ENCODE measurements around the gene DHRS1. TPM values are rescaled to one million over a fixed set of nuclear protein-coding genes. Genes with fewer than 3 reads are reported as not detected.

The DHRS1 gene
- total RNA-seq, 4 donors from 2014 or later = 22.7 to 33.0 (median 28.6) TPM

GRCh38 chr14:24292118-24292807 lies 7.3 kb downstream of the DHRS1 start:
- TF ChIP-seq, protein P1, sequence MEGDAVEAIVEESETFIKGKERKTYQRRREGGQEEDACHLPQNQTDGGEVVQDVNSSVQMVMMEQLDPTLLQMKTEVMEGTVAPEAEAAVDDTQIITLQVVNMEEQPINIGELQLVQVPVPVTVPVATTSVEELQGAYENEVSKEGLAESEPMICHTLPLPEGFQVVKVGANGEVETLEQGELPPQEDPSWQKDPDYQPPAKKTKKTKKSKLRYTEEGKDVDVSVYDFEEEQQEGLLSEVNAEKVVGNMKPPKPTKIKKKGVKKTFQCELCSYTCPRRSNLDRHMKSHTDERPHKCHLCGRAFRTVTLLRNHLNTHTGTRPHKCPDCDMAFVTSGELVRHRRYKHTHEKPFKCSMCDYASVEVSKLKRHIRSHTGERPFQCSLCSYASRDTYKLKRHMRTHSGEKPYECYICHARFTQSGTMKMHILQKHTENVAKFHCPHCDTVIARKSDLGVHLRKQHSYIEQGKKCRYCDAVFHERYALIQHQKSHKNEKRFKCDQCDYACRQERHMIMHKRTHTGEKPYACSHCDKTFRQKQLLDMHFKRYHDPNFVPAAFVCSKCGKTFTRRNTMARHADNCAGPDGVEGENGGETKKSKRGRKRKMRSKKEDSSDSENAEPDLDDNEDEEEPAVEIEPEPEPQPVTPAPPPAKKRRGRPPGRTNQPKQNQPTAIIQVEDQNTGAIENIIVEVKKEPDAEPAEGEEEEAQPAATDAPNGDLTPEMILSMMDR (IDR thresholded peaks at IDR 0.05; ENCODE audit: low read depth) = no peak

DNA sequence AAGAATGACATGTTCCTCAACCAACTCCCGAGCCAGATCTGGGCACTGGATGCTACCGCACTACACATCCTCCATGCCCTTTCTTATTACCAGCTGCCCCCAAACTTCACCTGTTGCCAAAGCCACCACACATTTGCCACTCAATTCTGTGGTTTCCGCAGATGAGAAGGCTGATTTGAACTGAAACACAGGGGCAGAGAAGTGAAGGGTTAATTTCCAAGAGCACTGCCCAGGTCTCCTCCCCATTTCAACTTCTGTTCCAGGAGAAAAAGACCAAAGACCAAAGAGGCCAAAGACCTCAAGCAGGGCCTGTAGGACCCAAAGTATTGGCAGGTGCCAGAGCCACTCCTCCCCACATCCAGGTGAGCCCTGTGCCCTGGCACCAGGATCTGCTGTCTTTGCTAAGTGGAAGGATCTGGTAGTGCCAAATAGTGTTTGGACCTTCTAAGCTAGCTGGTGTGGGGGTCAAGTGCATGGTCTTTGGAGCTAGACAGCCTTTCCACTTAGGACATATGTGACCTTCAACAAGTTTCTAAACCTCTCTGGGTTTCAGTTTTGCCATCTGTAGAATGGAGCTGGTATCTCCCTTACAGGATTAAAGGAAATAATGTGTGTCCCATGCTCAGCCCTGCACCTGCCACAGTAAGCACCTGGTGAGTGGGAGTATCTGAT lies 8.0 kb downstream of the DHRS1 start:
- TF ChIP-seq, protein P1 (IDR thresholded peaks at IDR 0.05; ENCODE audit: low read depth) = no peak

DNA sequence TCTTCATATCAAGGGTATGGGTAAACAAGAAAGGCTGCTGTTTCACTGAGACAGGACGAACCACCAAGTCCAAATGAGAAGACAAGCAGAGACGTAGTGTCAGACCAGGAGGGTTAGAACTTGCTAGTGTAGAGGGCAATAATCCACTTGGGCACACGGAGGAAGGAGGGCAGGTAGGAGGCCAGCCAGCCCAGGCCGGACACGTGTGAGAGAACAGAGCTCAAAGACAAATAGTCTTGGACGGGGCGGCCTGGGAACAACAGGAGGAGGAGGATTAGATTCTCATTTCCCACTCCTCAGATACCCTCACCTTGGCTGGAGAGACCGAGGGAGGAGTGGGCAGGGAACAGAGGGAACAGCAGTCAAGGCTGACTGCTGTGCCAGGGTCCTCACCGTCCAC lies 8.8 kb downstream of the DHRS1 start:
- TF ChIP-seq, protein P1 (IDR thresholded peaks at IDR 0.05; ENCODE audit: low read depth) = no peak

DNA sequence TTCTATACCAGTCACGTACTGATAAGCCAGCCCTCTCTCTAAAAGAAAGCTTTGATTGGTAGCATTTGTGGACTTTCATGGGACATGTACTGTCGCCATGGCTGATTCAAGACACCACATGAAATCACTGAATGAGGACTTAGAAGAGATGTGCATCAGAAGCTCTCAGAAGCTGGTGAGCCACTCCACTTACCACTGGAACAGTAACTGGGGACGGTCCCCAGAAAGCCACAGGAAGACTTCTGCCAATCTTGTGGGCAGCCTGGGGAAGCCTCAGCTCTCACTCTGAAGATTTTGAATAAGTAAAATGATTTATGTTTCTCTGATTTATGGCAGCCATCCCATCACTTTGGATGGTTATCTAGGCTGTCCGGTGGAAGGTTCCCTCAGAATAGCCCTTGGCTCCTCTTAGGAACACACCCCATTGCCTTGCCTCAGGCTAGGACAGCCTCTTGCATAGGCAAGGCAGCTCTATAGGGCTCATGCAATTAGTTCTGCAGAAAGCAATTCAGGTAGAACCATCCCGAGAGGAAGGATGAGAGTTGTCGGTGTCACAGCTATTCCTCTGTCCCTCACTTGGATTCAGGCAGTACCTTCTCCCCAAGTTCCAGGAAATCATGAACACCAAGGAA lies 9.8 kb downstream of the DHRS1 start:
- TF ChIP-seq, protein P1 (IDR thresholded peaks at IDR 0.05; ENCODE audit: low read depth) = no peak

GRCh38 chr14:24286996-24287395 lies 12.6 kb downstream of the DHRS1 start:
- TF ChIP-seq, protein P1 (IDR thresholded peaks at IDR 0.05; ENCODE audit: low read depth) = no peak

GRCh38 chr14:24285351-24285750 lies 14.2 kb downstream of the DHRS1 start:
- TF ChIP-seq, protein P1 (IDR thresholded peaks at IDR 0.05; ENCODE audit: low read depth) = no peak

- TF ChIP-seq, protein P1 (IDR thresholded peaks at IDR 0.05; ENCODE audit: low read depth) = no peak
These were observed 15.0 kb downstream of the DHRS1 start for GRCh38 chr14:24284501-24285035.

Data from subcutaneous adipose tissue (tissue), 4 donors.